ENCODE measurements around the gene ANKRD36. TPM values are rescaled to one million over a fixed set of nuclear protein-coding genes. Genes with fewer than 3 reads are reported as not detected.
A peak's percentile ranks its signal among the peaks of the same experiment; 100 is the strongest.
"Not testable (repeated sequence)": the region's sequence is repeated elsewhere in the genome, so short reads cannot be mapped to it uniquely, and the experiment has no call there.

Gene ANKRD36
- total and polyA plus RNA-seq, 2 of the 13 experiments (the other 11 are each of a cell fraction or from before 2014, with no cell fraction given) = 6.4 to 27.3 TPM

- TF ChIP-seq SP4 (CRISPR knock-in tag; IDR thresholded peaks at IDR 0.05) (peak; percentile 67), ZNF781 (CRISPR knock-in tag; IDR thresholded peaks at IDR 0.05; ENCODE audit: borderline replicate concordance, not compliant biosample characterization) (peak; percentile 83), ZNF569 (CRISPR knock-in tag; IDR thresholded peaks at IDR 0.05; ENCODE audit: borderline replicate concordance) (peak; percentile 52; the same call in 1 of the 2 replicates), TSC22D2 (CRISPR knock-in tag; IDR thresholded peaks at IDR 0.05; ENCODE audit: borderline replicate concordance) (peak; percentile 67; the same call in 1 of the 2 replicates), TBX3 (IDR thresholded peaks at IDR 0.05; ENCODE audit: borderline replicate concordance) (0 out of 2 replicates have a peak, but pooled peaks have one; percentile 22), TBX2 (CRISPR knock-in tag; IDR thresholded peaks at IDR 0.05; ENCODE audit: borderline replicate concordance) (peak; percentile 91), AHDC1 (CRISPR knock-in tag; IDR thresholded peaks at IDR 0.05; ENCODE audit: borderline replicate concordance) (peak; percentile 53; the same call in 1 of the 2 replicates), PAX8 (CRISPR knock-in tag; IDR thresholded peaks at IDR 0.05; ENCODE audit: borderline replicate concordance) (peak; percentile 87; the same call in 1 of the 2 replicates), ZMYM3 (CRISPR knock-in tag; IDR thresholded peaks at IDR 0.05) (peak; percentile 30; the same call in 1 of the 2 replicates), ZBTB40 (CRISPR knock-in tag; IDR thresholded peaks at IDR 0.05) (peak; percentile 77), POLR2A (IDR thresholded peaks at IDR 0.05; ENCODE audit: insufficient read depth in 1 of 2, low read depth in 2 of 2, low read length in 2 of 2) (peak; percentile 58 to 64; a peak in 3 of 4 replicates), SMAD3 (CRISPR knock-in tag; IDR thresholded peaks at IDR 0.05) (peak; percentile 21; the same call in 1 of the 2 replicates)
- TF ChIP-seq ZBTB40 (IDR thresholded peaks at IDR 0.05) = not testable (repeated sequence)
Observed at GRCh38 chr2:97113050-97113881, at the start of gene ANKRD36 (continued).

All from HepG2 (cell line).